ENCODE results near the gene CASS4.
"Not testable (repeated sequence)": the region's sequence is repeated elsewhere in the genome, so short reads cannot be mapped to it uniquely, and the experiment has no call there.

Gene CASS4

DNA sequence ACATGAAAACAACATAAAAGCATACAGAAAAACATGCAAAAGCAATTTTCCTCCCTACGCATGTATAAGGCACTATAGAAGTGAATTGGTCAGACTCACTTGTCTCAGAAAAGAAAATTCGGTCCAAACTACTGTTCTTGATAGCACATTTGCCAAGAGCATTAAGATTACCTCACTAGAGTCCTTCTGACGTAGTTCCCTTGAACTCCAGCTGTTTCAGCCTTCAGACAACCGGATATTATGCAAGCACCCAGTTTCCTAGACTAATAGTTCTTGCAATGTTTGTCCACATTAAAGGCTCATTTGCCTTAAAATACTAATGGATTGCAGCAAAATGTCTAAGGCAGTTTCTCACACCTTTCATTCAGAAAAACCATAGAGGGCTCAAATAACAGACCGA is 2.5 kb upstream of the CASS4 start:
- no peak for ATAC-seq
- H3K36me3 Mint-ChIP-seq, result peaks cover 79% of the 10 kb centered on the region
- no peak overlapping the region for H3K4me3 Mint-ChIP-seq
- H3K9me3 Mint-ChIP-seq, result peaks cover 3% of the 10 kb centered on the region
- peaks cover 46% of the 10 kb centered on the region for H3K4me1 Mint-ChIP-seq
- H3K27ac Mint-ChIP-seq, result peak overlapping the region; percentile 62
- no peak for DNase-seq (ENCODE audit: low spot score in 2 of 2)

DNA sequence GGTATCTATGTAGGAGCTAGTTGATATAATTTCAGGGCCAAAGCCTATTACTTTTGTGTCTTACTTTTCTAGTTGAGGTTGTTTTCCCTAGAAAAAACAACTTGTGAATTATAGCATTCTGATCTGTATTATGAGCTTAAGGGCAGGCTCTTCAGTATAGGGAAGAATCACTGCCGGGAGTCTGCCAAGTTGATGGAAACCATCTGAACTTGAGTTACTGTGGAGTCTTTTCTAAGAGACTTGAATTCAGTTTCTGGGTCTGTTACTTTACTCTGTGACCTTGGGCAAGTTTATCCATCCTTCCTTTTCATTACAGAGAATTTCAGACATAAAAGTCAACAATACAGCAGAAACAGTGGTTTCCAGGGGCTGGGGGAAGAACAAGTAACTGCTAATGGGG is 2.1 kb upstream of the CASS4 start:
- Mint-ChIP-seq H3K4me3 (no peak overlapping the region), H3K9me3 (peaks cover 3% of the 10 kb centered on the region), H3K27ac (peak overlapping the region; percentile 62), H3K36me3 (peaks cover 78% of the 10 kb centered on the region), H3K4me1 (peaks cover 49% of the 10 kb centered on the region)
- ATAC-seq, result no peak
- DNase-seq (ENCODE audit: low spot score in 2 of 2), result no peak

DNA sequence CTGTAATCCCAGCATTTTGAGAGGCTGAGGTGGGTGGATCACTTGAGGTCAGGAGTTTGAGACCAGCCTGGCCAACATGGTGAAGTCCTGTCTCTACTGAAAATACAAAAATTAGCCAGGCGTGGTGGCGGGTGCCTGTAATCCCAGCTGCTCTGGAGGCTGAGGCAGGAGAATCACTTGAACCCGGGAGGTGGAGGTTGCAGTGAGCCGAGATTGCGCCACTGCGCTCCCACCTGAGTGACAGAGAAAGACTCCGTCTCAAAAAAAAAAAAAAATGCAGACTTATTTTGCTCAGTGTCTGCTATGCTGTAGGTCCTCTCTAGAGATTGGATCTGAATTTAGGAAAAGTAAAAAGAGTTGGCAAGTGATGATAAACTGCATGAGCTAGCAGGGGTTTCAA is 773 bp upstream of the CASS4 start:
- peaks cover 53% of the 10 kb centered on the region for H3K4me1 Mint-ChIP-seq
- H3K36me3 Mint-ChIP-seq, result peaks cover 69% of the 10 kb centered on the region
- ATAC-seq; DNase-seq (ENCODE audit: low spot score in 2 of 2); H3K9me3 Mint-ChIP-seq: not testable (repeated sequence)
- peak overlapping the region; percentile 94 for H3K27ac Mint-ChIP-seq
- peak overlapping the region; percentile 85 for H3K4me3 Mint-ChIP-seq

- Mint-ChIP-seq H3K27ac (peak overlapping the region; percentile 94), H3K9me3 (peaks cover 3% of the 10 kb centered on the region), H3K36me3 (peaks cover 63% of the 10 kb centered on the region), H3K4me1 (peaks cover 64% of the 10 kb centered on the region), H3K4me3 (peak overlapping the region; percentile 85)
- ATAC-seq (no peak), DNase-seq (ENCODE audit: low spot score in 2 of 2) (no peak)
These were observed 372 bp downstream of the CASS4 start for GRCh38 chr20:56412473-56412790.

GRCh38 chr20:56412949-56413348 is 889 bp downstream of the CASS4 start:
- Mint-ChIP-seq H3K4me1 (peaks cover 69% of the 10 kb centered on the region), H3K9me3 (peaks cover 3% of the 10 kb centered on the region), H3K4me3 (peak overlapping the region; percentile 85), H3K27ac (peak overlapping the region; percentile 94), H3K36me3 (peaks cover 63% of the 10 kb centered on the region)
- no peak for DNase-seq (ENCODE audit: low spot score in 2 of 2)
- no peak for ATAC-seq

DNA sequence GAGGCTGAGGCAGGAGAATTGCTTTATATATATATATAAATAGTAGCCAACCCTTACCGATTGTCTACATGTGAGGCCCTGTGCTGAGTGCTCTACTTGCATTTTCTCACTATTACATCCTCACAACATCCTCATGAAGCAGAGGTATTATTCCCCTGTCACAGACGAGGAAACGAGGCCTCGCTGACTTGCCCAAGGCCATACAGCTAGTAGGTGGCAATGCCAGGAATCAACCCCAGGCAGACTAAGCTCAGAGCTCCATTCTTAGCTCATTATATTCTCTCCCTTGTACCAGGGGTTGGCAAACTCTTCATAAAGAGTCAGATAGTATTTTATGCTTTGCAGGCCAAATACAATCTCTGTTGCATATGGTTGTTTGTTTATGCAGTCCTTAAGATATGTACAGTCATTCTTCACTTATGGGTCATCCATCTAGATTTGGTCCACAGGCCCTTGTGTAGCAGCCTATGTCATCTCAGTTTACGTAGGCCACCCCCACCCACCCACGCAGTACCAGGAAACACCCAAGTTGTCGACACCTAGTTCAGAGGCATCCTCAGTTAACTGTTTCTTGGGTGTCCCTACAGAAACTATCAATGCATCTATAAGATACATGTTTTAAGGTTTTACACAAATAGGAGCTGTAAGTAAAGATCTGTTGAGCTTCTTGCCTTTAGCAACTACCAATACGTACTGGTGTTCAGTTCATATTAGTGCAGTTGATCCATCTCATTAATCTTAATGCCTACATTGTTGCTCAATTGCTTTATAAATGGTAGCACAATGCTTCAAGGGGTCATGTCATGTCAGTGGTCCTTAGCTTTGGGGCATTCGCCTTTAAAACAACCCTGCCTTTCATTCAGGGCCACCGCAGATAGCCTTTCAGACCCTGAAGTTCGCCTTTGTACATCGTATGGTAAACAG is 3.0 kb downstream of the CASS4 start:
- Mint-ChIP-seq H3K27ac (peak overlapping the region; percentile 94), H3K4me3 (peak overlapping the region; percentile 85), H3K4me1 (peaks cover 74% of the 10 kb centered on the region), H3K9me3 (peaks cover 3% of the 10 kb centered on the region), H3K36me3 (peaks cover 46% of the 10 kb centered on the region)
- DNase-seq (ENCODE audit: low spot score in 2 of 2), result peak in 1 of 2 donors; percentile 26
- ATAC-seq, result peak; percentile 92

DNA sequence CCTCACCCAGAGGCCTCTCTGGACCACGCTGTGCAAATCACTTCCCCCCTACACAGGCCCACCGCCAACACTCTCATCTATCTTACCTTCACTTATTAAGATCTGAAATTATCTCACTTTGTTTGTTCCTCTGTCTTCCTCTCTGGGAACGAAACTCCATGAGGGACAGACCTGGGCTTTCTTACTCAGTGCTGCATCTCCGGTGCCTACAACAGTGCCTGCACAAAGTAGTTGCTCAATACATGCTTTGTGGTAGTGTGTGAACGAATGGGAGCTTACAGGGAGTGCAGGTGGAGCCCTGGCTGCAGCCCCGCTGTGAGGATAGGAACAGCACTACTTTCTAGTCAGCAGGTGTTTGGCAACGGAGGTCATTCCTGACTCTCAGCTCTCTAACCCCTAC is 5.3 kb downstream of the CASS4 start:
- peaks cover under 1% of the 10 kb centered on the region for H3K9me3 Mint-ChIP-seq
- H3K27ac Mint-ChIP-seq, result peak overlapping the region; percentile 94
- peak overlapping the region; percentile 85 for H3K4me3 Mint-ChIP-seq
- H3K36me3 Mint-ChIP-seq, result peaks cover 47% of the 10 kb centered on the region
- ATAC-seq (no peak), DNase-seq (ENCODE audit: low spot score in 2 of 2) (no peak)
- H3K4me1 Mint-ChIP-seq, result peaks cover 74% of the 10 kb centered on the region

GRCh38 chr20:56417911-56418310 is 5.9 kb downstream of the CASS4 start:
- peaks cover 42% of the 10 kb centered on the region for H3K36me3 Mint-ChIP-seq
- peak overlapping the region; percentile 94 for H3K27ac Mint-ChIP-seq
- no peak for ATAC-seq
- no peak for DNase-seq (ENCODE audit: low spot score in 2 of 2)
- peaks cover 73% of the 10 kb centered on the region for H3K4me1 Mint-ChIP-seq
- peak overlapping the region; percentile 85 for H3K4me3 Mint-ChIP-seq
- no peaks in the 10 kb centered on the region for H3K9me3 Mint-ChIP-seq

DNA sequence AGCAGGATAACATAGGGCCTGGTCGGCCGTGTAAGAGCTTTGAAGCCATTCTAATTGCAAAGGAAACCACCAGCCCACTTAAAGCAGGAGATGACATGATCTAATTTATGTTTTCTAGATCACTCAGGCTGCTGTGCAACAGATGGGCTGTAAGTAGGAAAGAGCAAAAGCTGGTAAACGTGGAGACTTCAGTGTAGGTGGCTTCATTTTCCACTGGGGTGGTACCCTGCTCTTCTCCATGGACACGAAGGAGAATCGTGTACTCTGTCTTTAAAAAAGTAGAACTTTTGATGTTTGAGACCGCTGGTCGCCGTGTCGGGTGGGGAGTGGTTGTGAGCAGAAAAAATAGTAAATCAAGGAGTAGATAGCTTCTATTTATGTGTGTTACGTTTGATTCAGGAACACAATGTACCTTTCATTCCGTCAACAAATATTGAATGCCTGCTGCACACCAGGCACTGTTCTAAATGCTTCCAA is 6.4 kb downstream of the CASS4 start:
- peak overlapping the region; percentile 85 for H3K4me3 Mint-ChIP-seq
- DNase-seq (ENCODE audit: low spot score in 2 of 2), result no peak

DNA sequence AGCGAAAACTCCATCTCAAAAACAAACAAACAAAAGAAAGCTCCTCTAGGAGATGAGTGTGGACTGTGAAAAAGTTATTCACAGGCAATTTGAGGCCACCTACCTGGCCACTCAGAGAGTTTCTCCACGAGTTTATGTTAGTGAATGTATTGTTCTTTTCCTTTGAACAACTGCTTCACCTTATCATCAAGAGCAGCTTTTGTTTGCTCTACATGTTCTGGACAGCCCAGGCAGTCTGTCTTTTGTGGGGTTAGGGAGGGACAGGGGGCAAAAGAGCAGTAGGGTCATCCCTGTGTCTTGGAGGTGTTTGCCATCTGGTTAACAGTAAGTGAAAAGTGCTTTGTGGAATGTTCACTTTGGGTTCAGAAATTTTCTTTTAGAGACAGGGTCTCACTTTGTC is 8.0 kb downstream of the CASS4 start:
- DNase-seq (ENCODE audit: low spot score in 2 of 2) (no peak), ATAC-seq (no peak)
- H3K9me3 Mint-ChIP-seq, result no peaks in the 10 kb centered on the region
- H3K36me3 Mint-ChIP-seq, result peaks cover 23% of the 10 kb centered on the region
- peak overlapping the region; percentile 94 for H3K27ac Mint-ChIP-seq
- peaks cover 57% of the 10 kb centered on the region for H3K4me1 Mint-ChIP-seq
- no peak overlapping the region for H3K4me3 Mint-ChIP-seq

More for the DNA sequence above, 6.4 kb downstream of the CASS4 start:
- peak; percentile 69 for ATAC-seq
- peak overlapping the region; percentile 94 for H3K27ac Mint-ChIP-seq
- H3K4me1 Mint-ChIP-seq, result peaks cover 71% of the 10 kb centered on the region
- H3K9me3 Mint-ChIP-seq, result no peaks in the 10 kb centered on the region
- peaks cover 36% of the 10 kb centered on the region for H3K36me3 Mint-ChIP-seq

GRCh38 chr20:56420940-56421688 is 9.1 kb downstream of the CASS4 start:
- ATAC-seq (no peak), DNase-seq (ENCODE audit: low spot score in 2 of 2) (no peak)
- Mint-ChIP-seq H3K36me3 (peaks cover 25% of the 10 kb centered on the region), H3K4me3 (peak overlapping the region; percentile 34), H3K4me1 (peaks cover 58% of the 10 kb centered on the region), H3K27ac (peak overlapping the region; percentile 94), H3K9me3 (no peaks in the 10 kb centered on the region)

GRCh38 chr20:56422076-56422823 is 10.2 kb downstream of the CASS4 start:
- DNase-seq (ENCODE audit: low spot score in 2 of 2) (no peak), ATAC-seq (no peak)
- H3K36me3 Mint-ChIP-seq, result peaks cover 21% of the 10 kb centered on the region
- no peaks in the 10 kb centered on the region for H3K9me3 Mint-ChIP-seq
- H3K4me3 Mint-ChIP-seq, result peak overlapping the region; percentile 34
- peak overlapping the region; percentile 94 for H3K27ac Mint-ChIP-seq
- H3K4me1 Mint-ChIP-seq, result peaks cover 57% of the 10 kb centered on the region

DNA sequence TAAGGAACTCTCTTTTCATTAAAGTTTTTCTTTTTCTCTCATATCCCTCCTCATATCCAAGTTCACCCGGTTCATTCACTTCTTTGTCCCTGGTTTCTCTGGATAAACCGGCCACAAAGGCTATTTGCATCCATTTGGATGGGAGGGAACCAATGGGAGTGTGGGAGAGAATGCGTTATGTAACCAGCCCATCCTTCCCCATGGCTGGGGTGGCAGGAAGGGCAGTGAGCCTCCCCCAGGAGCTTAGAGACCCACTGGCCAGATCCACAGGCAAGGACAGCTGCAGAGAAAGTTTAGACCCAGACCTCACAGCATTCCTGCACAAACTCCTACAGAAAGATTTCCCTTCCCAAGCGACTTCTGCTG is 10.7 kb downstream of the CASS4 start:
- peaks cover 16% of the 10 kb centered on the region for H3K36me3 Mint-ChIP-seq
- ATAC-seq (no peak), DNase-seq (ENCODE audit: low spot score in 2 of 2) (no peak)
- peak overlapping the region; percentile 94 for H3K27ac Mint-ChIP-seq
- no peaks in the 10 kb centered on the region for H3K9me3 Mint-ChIP-seq
- peaks cover 56% of the 10 kb centered on the region for H3K4me1 Mint-ChIP-seq
- peak overlapping the region; percentile 34 for H3K4me3 Mint-ChIP-seq

GRCh38 chr20:56423211-56423610 is 11.2 kb downstream of the CASS4 start:
- no peak for ATAC-seq
- Mint-ChIP-seq H3K27ac (peak overlapping the region; percentile 94), H3K4me1 (peaks cover 56% of the 10 kb centered on the region)

DNA sequence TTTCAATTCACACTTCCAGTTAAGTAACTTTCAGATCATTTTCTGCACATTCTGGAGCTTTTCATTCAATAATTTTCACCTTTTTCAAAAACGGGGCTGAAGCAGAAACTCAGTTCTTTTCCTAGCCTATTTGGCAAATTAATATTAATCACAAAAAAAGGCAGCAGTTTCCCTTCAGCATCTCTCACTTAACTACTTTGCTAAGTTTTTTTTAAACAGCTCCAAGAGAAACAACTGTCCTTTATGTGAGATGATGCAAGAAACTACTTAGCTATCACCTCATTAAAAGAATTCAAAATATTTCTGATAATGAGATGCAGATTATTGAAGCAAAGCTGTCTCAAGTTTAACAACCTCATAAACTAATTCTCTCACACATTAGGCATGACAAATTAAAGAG is 11.8 kb downstream of the CASS4 start:
- Mint-ChIP-seq H3K36me3 (peaks cover 12% of the 10 kb centered on the region), H3K9me3 (no peaks in the 10 kb centered on the region), H3K27ac (no peak overlapping the region), H3K4me3 (no peak overlapping the region), H3K4me1 (peaks cover 56% of the 10 kb centered on the region)
- DNase-seq (ENCODE audit: low spot score in 2 of 2) (no peak), ATAC-seq (no peak)

More at GRCh38 chr20:56423211-56423610, 11.2 kb downstream of the CASS4 start:
- no peak for DNase-seq (ENCODE audit: low spot score in 2 of 2)
- Mint-ChIP-seq H3K36me3 (peaks cover 12% of the 10 kb centered on the region), H3K4me3 (no peak overlapping the region), H3K9me3 (no peaks in the 10 kb centered on the region)
